Suppressor macrophage (primary cell): ENCODE data around the gene CCDC88C.

Source experiments
- DNase-seq, 4 experiments: peaks; one replicate each; pipeline ENCODE4 v3.0.0-alpha.2; 2020 to 2022

Gene CCDC88C

GRCh38 chr14:91363776-91364523, 53.7 kb downstream of the CCDC88C start:
- DNase-seq = peak; percentile 81 to 94 (median 92)

GRCh38 chr14:91361233-91361811, 56.3 kb downstream of the CCDC88C start:
- DNase-seq = peak; percentile 90 to 98 (median 94)

- no peak for DNase-seq
Measured at GRCh38 chr14:91360490-91361232, 57.0 kb downstream of the CCDC88C start.

GRCh38 chr14:91358654-91359220, 58.9 kb downstream of the CCDC88C start:
- no peak for DNase-seq

GRCh38 chr14:91358025-91358319, 59.6 kb downstream of the CCDC88C start:
- DNase-seq = no peak

- DNase-seq = no peak
Measured at GRCh38 chr14:91357272-91358024, 60.2 kb downstream of the CCDC88C start.

GRCh38 chr14:91356181-91356763, 61.3 kb downstream of the CCDC88C start:
- DNase-seq = no peak

- no peak for DNase-seq
Measured at GRCh38 chr14:91354979-91355685, 62.5 kb downstream of the CCDC88C start.

GRCh38 chr14:91354221-91354916, 63.3 kb downstream of the CCDC88C start:
- no peak for DNase-seq

GRCh38 chr14:91352728-91353692, 64.6 kb downstream of the CCDC88C start:
- DNase-seq = no peak

GRCh38 chr14:91352053-91352452, 65.6 kb downstream of the CCDC88C start:
- DNase-seq = no peak

- DNase-seq = no peak
Measured at GRCh38 chr14:91351512-91351862, 66.1 kb downstream of the CCDC88C start.

GRCh38 chr14:91350813-91351511, 66.7 kb downstream of the CCDC88C start:
- DNase-seq = no peak

GRCh38 chr14:91350483-91350812, 67.2 kb downstream of the CCDC88C start:
- DNase-seq = no peak

- DNase-seq = peak in 2 of 4 experiments; percentile 23 to 31
Measured at GRCh38 chr14:91349481-91350074, 68.0 kb downstream of the CCDC88C start.

GRCh38 chr14:91348845-91349465, 68.7 kb downstream of the CCDC88C start:
- DNase-seq = peak; percentile 68 to 87 (median 78)

GRCh38 chr14:91346838-91347173, 70.8 kb downstream of the CCDC88C start:
- no peak for DNase-seq

- peak; percentile 50 to 79 (median 64) for DNase-seq
Measured at GRCh38 chr14:91344096-91344495, 73.5 kb downstream of the CCDC88C start.

GRCh38 chr14:91343051-91343450, 74.6 kb downstream of the CCDC88C start:
- no peak for DNase-seq
